ENCODE data around the gene PPP4R1. TPM values are rescaled to one million over a fixed set of nuclear protein-coding genes. Genes with fewer than 3 reads are reported as not detected.
A peak's percentile ranks its signal among the peaks of the same experiment; 100 is the strongest.

Gene PPP4R1
- total and polyA plus RNA-seq, 8 donors: 13.7 to 55.1 (median 34.8) TPM

- H3K4me1 ChIP-seq: no peaks in the 10 kb centered on the region
- ATAC-seq (no peak), DNase-seq (no peak), FAIRE-seq (no peak)
- no peak overlapping the region for H3K27ac ChIP-seq
- no peak overlapping the region for H3K4me3 ChIP-seq
- no peaks in the 10 kb centered on the region for H3K27me3 ChIP-seq
- no peak for TF ChIP-seq CTCF (IDR thresholded peaks at IDR 0.05)
- intact Hi-C loops (cut with DNase I): no loop called here
- H3K9me3 ChIP-seq: no peaks in the 10 kb centered on the region
- peaks cover 0 to 2% (median 0%) of the 10 kb centered on the region in 3 donors for H3K36me3 ChIP-seq
- 84 to 91% methylated on average over 3 of the region's 3 CpGs for WGBS, 2 donors
Observed at GRCh38 chr18:9520666-9521065, 93.7 kb downstream of the PPP4R1 start.

GRCh38 chr18:9519399-9519798 is 95.0 kb downstream of the PPP4R1 start:
- no peak for ATAC-seq
- H3K4me1 ChIP-seq: no peaks in the 10 kb centered on the region
- 83 to 85% methylated on average over 1 of the region's 1 CpG for WGBS, 2 donors
- intact Hi-C loops (cut with DNase I): no loop called here
- FAIRE-seq: no peak
- no peaks in the 10 kb centered on the region for H3K9me3 ChIP-seq
- no peak overlapping the region for H3K4me3 ChIP-seq
- TF ChIP-seq CTCF (IDR thresholded peaks at IDR 0.05): no peak
- H3K27me3 ChIP-seq: no peaks in the 10 kb centered on the region
- no peaks in the 10 kb centered on the region for H3K36me3 ChIP-seq
- no peak overlapping the region for H3K27ac ChIP-seq
- DNase-seq: no peak

GRCh38 chr18:9517869-9518268 is 96.5 kb downstream of the PPP4R1 start:
- H3K4me1 ChIP-seq: no peaks in the 10 kb centered on the region
- intact Hi-C loops (cut with DNase I): no loop called here
- no peaks in the 10 kb centered on the region for H3K36me3 ChIP-seq
- WGBS, 2 donors: 78 to 87% methylated on average over 6 of the region's 6 CpGs
- no peak overlapping the region for H3K4me3 ChIP-seq
- H3K27me3 ChIP-seq: no peaks in the 10 kb centered on the region
- H3K9me3 ChIP-seq: no peaks in the 10 kb centered on the region
- no peak for DNase-seq
- H3K27ac ChIP-seq: no peak overlapping the region
- no peak for FAIRE-seq
- ATAC-seq: no peak
- TF ChIP-seq CTCF (IDR thresholded peaks at IDR 0.05): no peak

GRCh38 chr18:9516437-9517064 is 97.8 kb downstream of the PPP4R1 start:
- H3K36me3 ChIP-seq: no peaks in the 10 kb centered on the region
- intact Hi-C loops (cut with DNase I): no loop called here
- no peak overlapping the region for H3K27ac ChIP-seq
- no peak overlapping the region for H3K4me3 ChIP-seq
- H3K27me3 ChIP-seq: no peaks in the 10 kb centered on the region
- H3K4me1 ChIP-seq: no peaks in the 10 kb centered on the region
- peak; percentile 23 for FAIRE-seq
- ATAC-seq: peak in 3 of 4 donors; percentile 66 to 90 (median 82)
- no peaks in the 10 kb centered on the region for H3K9me3 ChIP-seq
- DNase-seq: no peak
- 73 to 75% methylated on average over 4 of the region's 4 CpGs for WGBS, 2 donors
- TF ChIP-seq CTCF (IDR thresholded peaks at IDR 0.05): peak; percentile 31 to 83 (median 70)

- ATAC-seq (no peak), FAIRE-seq (no peak), DNase-seq (no peak)
- H3K4me1 ChIP-seq: no peaks in the 10 kb centered on the region
- H3K27me3 ChIP-seq: no peaks in the 10 kb centered on the region
- no peaks in the 10 kb centered on the region for H3K9me3 ChIP-seq
- H3K4me3 ChIP-seq: no peak overlapping the region
- TF ChIP-seq CTCF (IDR thresholded peaks at IDR 0.05): no peak
- 86 to 88% methylated on average over 6 of the region's 6 CpGs for WGBS, 2 donors
- no peak overlapping the region for H3K27ac ChIP-seq
- intact Hi-C loops (cut with DNase I): no loop called here
- no peaks in the 10 kb centered on the region for H3K36me3 ChIP-seq
Observed at GRCh38 chr18:9513971-9514512, 100.3 kb downstream of the PPP4R1 start.

All from pancreas (tissue), 10 donors.